OCI-M2 (cell line): Measurements from ENCODE around the gene MDK.
A peak's percentile ranks its signal among the peaks of the same experiment; 100 is the strongest.
"Not testable (repeated sequence)": the region's sequence is repeated elsewhere in the genome, so short reads cannot be mapped to it uniquely, and the experiment has no call there.

Source experiments
- DNase-seq: peaks from one replicate; lab custom pipeline; 2025; ENCODE audit not compliant: unreplicated experiment; lab: John Stamatoyannopoulos, UW

MDK gene

GRCh38 chr11:46367244-46367915 lies 14.1 kb upstream of the MDK start:
- no peak for DNase-seq

DNA sequence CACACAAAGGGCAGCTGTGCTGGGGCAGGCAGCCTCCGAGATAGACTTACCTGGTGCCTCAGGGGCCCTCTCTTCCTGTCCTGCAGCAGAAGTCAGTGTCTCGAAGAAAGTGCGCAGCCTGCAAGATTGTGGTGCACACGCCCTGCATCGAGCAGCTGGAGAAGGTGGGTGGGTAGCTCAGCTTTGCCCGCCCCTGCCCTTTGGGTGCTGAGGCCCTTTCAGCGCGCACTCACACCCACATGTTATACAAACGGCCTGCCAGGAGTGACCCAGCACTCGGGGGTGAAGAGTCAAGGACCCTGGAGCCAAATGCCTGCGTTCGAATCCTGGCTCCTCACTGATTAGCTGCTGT lies 13.6 kb upstream of the MDK start:
- DNase-seq = no peak

GRCh38 chr11:46369458-46370152 lies 11.9 kb upstream of the MDK start:
- peak; percentile 19 for DNase-seq

DNA sequence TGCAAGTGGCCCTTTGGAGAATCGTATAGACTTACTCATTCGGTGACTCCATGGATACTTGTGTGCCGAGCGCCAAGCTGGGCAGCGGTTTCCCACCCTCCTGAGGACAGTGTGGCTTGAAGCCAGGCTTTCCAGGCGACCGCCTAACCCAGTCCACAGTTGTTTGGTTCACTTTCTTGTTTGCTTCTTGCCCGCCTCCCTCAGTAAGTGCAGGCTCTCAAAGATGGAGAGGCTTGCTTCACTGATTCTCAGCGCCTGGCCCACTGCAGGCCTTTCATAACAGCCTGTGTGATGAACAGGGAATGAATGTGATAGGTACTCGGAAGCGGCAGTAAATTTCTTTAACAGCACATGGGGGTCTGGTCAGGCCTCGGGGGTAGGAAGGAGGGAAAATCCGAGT lies 11.2 kb upstream of the MDK start:
- DNase-seq = no peak

DNA sequence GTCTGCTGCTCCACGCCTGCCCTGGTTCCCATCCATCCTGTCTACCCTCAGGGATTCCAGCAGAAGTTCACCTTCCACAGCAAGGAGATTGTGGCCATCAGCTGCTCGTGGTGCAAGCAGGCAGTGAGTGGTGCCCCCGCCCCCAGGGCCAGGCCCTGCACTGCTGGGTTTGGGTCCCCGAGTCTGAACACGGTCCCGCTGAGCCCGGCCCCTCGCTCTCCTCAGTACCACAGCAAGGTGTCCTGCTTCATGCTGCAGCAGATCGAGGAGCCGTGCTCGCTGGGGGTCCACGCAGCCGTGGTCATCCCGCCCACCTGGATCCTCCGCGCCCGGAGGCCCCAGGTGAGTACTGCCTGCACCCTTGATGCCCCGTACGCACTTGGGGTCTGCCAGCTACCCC lies 10.2 kb upstream of the MDK start:
- DNase-seq = not testable (repeated sequence)

DNA sequence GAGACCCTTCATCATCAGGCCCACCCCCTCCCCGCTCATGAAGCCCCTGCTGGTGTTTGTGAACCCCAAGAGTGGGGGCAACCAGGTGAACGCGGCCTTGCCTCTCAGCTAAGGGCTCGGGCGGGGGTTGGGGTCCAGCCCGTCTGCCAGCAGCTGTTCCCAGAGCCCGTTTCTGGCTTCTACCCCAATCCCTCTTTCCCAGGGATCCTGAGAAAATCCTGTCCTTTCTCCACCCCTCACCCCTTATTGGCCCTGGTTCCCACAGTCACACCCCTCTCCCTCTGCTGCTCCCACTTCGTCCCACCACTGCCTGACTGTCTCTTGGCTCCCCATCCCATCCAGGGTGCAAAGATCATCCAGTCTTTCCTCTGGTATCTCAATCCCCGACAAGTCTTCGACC lies 9.4 kb upstream of the MDK start:
- no peak for DNase-seq

GRCh38 chr11:46372501-46372900 lies 9.0 kb upstream of the MDK start:
- not testable (repeated sequence) for DNase-seq

- DNase-seq = no peak
Measured at GRCh38 chr11:46373787-46374740, 7.4 kb upstream of the MDK start.

- DNase-seq = no peak
Measured at GRCh38 chr11:46374815-46375214, 6.7 kb upstream of the MDK start.

GRCh38 chr11:46375392-46376101 lies 5.9 kb upstream of the MDK start:
- DNase-seq = no peak

DNA sequence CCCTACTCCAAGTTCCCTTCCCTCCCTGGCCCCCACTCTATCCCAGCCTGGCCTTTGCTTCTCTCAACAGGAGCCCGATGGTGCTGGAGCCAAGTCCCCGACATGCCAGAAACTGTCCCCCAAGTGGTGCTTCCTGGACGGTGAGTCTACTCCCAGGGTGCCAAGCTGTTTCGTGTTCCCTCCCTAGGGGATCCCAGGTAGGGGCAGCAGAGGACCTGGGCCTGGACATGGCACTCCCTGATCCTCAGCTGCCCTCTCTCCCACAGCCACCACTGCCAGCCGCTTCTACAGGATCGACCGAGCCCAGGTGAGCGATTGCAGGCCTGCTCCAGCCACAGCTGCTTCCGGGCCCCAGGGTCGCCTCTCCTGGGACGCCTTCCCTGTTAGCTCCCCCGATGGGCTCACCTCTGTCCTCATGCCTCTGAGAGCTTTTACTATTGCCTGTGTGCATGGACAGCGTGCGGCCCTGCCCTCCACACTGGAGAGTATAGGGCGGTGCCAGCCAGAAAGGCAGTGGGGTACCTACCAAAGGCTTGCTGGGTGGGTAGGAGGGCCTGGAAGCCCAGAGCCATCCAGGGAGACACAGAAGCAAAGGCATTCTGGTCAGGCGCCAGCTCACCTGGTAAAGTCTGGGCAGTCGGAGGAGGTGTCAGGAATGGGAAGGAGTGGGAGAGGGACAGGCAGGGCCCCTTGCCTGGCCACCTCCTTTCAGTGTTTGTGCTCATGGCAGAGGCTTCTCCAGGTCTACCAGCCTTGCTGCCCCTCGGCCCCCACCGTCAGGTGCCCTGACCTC lies 5.0 kb upstream of the MDK start:
- no peak for DNase-seq

DNA sequence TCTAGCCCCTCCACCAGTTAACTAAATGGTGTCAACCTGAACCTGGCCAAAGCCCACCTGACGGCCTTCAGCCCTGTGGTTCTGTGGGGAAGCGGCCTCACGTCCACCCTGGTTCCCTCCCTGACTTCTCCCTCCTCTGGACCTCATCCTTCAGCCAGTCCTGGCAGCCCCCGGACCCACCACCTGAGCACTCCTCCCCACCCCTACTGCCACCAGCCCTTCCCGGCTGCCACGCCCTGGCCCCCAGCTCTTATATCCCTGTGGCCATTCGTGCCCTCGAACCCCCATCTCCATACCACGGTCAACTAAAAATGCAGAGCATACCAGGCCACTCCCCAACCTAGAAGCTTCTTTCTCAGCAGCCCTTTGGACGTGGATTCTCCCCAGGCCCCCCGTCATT lies 4.2 kb upstream of the MDK start:
- no peak for DNase-seq

DNA sequence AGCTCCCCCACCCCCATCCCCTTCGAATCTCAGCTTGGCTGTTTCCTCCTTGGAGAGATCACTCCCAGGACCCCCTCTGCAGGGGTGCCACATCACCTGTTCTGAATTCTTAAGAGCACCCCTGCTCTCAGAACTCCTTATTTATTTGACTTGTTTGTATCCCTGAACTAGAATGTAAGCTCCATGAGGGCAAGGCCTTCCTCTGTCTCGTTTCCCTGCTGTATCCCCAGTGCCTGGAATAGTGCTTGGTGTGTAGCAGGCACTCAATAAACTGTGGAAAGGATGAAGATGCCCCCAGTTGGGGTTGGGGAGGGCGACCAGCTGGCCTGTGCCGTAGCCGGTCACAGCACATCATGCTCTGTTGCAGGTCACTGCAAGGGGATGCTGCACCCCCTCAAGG lies 3.6 kb upstream of the MDK start:
- no peak for DNase-seq

GRCh38 chr11:46378296-46378695 lies 3.2 kb upstream of the MDK start:
- no peak for DNase-seq

DNA sequence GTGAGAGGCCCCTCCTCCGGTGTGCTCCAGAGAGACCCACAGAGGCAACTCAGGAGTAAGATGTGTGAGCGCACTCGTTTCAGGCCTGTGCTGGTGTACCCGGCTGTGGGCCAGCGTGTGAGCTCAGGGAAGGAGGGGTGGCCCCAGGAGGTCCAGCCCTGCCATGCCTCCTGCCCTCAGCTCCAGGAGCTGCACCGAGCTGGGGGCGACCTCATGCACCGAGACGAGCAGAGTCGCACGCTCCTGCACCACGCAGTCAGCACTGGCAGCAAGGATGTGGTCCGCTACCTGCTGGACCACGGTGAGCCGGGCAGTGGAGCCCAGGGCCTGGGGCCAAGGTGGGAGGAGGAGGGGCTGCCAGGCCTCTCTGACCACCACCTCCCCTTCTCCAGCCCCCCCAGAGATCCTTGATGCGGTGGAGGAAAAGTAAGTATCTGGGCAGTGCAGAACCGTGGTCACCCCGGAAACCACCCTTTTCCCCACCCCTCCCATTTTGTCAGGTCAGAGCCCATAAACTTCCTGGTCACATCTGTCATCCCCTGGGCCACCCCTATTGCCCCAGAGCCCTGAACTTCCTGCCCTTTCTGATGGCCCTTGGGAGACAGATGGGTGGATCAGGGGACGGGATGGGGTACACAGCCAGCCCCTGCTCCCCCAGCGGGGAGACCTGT lies 2.5 kb upstream of the MDK start:
- DNase-seq = no peak

DNA sequence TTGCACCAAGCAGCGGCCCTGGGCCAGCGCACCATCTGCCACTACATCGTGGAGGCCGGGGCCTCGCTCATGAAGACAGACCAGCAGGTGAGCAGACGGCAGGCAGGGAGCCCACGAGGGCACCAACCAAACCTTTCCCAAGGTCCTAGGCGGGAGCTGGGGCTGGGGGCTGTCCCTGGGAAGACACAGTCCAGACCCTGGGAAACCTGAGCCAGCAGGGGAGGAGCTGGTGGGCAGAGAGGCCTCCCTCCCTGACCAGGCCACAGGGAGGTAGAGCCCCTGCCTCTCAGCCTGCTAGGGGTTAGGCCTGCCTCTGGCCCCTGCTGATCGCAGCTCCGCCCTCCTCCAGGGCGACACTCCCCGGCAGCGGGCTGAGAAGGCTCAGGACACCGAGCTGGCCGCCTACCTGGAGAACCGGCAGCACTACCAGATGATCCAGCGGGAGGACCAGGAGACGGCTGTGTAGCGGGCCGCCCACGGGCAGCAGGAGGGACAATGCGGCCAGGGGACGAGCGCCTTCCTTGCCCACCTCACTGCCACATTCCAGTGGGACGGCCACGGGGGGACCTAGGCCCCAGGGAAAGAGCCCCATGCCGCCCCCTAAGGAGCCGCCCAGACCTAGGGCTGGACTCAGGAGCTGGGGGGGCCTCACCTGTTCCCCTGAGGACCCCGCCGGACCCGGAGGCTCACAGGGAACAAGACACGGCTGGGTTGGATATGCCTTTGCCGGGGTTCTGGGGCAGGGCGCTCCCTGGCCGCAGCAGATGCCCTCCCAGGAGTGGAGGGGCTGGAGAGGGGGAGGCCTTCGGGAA lies 1.8 kb upstream of the MDK start:
- DNase-seq = not testable (repeated sequence)

DNA sequence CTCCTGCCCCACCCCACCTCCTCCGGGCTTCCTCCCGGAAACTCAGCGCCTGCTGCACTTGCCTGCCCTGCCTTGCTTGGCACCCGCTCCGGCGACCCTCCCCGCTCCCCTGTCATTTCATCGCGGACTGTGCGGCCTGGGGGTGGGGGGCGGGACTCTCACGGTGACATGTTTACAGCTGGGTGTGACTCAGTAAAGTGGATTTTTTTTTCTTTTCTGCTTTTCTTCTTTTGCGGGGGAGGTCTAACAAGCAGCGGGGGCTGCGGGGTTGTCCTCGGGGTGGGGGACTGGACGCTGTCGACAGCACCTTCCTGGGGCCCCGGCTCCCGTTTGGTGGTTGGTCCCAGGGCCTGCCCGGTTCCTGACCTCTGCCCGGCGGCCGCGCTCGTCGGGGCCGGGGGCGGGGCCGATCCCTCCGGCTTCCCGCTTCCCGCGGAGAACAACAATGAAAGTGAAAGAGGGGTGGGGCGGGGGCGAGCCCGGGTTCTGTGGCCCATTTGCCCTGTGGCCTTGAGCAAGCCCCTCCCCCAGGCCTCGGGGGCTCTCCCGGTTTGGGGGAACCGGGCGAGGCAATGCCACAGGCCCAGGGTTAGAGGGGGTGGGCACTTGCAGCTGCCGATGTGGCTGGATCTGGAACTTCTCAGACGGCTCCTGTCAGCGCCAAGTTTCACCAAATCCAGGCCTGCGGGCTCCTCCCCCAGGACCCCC lies 975 bp upstream of the MDK start:
- DNase-seq = no peak

DNA sequence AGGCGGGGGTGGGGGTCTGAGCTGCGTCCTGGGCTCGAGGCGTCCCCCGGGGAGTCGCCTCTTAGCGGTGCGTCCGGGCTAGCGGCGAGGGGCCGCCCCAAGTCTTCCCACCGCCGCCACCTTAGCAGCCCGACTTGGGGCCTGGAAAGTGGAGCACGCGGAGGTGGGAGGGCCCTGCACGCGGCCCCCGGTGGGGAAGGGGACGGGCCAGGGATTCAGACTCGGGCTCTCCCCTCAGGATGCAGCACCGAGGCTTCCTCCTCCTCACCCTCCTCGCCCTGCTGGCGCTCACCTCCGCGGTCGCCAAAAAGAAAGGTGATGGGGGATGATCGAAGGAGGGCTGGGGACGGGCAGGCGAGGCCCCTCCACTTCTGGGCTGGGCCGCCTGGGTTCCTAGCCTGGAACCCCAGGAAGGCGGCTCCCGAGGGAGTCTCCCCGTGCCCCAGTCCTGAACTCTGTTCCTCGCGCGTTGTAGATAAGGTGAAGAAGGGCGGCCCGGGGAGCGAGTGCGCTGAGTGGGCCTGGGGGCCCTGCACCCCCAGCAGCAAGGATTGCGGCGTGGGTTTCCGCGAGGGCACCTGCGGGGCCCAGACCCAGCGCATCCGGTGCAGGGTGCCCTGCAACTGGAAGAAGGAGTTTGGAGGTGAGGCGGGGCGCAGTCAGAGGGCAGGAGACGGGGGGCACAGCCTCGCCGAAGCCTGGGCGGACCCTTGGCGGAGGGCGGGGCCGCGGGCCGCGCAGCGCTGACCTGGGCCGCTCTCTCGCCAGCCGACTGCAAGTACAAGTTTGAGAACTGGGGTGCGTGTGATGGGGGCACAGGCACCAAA lies 563 bp downstream of the MDK start:
- DNase-seq = no peak
